ENCODE measurements around the gene MPZL3.

- TF ChIP-seq CTCF (IDR thresholded peaks at IDR 0.05) (no peak), POLR2A (IDR thresholded peaks at IDR 0.05) (no peak)
Observed at GRCh38 chr11:118260353-118260752, 8.2 kb upstream of the MPZL3 start.
